G401.6 (cell line): ENCODE measurements around the gene FAM217B.
"Not testable (repeated sequence)": the region's sequence is repeated elsewhere in the genome, so short reads cannot be mapped to it uniquely, and the experiment has no call there.

Experiments
- FAIRE-seq: peaks from 2 replicates; lab custom pipeline; 2012; peaks lifted over from hg19 to GRCh38; lab: Jason Lieb, UNC

FAM217B gene

GRCh38 chr20:59938696-59939051 is 1.5 kb upstream of the FAM217B start:
- no peak for FAIRE-seq

GRCh38 chr20:59939052-59939878 is 924 bp upstream of the FAM217B start:
- no peak for FAIRE-seq

- FAIRE-seq = no peak
These were observed 385 bp upstream of the FAM217B start for GRCh38 chr20:59939879-59940128.

- no peak for FAIRE-seq
These were observed 736 bp downstream of the FAM217B start for GRCh38 chr20:59940956-59941294.

DNA sequence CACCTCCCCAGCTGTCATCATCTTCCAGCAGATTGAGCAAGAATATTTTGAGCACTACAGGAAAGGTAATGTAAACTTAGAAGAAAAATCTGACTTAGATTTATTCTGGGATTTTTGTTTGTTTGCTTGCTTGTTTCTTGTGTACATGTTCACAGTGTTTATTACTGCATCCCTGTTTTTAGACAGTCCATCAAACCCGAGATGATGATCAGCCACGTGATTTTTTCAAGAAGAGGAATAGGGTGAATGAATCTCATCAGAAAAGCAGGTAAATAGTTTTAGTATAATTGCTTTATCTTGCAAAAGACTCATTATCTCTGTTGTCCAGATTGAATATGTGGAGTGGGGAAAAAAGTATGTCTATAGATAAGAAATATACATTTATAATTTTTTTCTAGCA is 2.1 kb downstream of the FAM217B start:
- FAIRE-seq = no peak

DNA sequence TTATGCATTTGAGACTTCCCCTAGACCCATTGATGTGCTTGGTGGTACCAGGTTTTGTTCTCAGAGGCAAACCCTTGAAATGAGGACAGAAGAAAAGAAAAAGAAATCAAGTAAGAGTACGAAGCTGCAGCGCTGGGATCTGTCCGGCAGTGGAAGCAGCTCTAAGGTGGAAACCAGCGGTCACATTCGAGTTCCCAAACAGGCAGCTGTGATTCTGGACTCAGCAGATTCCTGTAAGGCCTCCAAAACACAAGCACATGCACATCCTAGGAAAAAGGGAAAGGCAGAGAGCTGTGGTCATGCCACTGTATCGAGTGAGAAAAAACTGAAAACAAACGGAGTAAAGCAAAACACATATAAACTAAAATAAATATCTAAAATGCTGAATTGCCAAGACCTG is 4.5 kb downstream of the FAM217B start:
- FAIRE-seq = no peak

GRCh38 chr20:59945175-59945574 is 5.0 kb downstream of the FAM217B start:
- no peak for FAIRE-seq

GRCh38 chr20:59945731-59946130 is 5.5 kb downstream of the FAM217B start:
- peak; percentile 80 for FAIRE-seq

DNA sequence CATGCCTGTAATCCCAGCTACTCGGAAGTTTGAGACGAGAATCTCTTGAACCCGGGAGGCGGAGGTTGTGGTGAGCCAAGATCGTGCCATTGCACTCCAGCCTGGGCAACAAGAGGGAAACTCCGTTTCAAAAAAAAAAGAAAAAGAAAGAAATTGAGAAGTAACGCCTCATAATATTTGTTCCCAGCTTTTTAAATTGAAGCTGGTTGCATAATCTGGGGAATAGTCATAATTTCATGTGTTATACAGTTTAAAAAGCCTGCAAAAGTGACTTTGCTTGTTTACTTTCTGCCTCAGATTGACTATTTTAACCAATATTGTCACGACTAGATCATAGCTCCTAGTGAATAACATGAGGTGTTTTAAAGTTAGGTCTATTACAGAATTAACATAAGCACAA is 7.2 kb downstream of the FAM217B start:
- no peak for FAIRE-seq

DNA sequence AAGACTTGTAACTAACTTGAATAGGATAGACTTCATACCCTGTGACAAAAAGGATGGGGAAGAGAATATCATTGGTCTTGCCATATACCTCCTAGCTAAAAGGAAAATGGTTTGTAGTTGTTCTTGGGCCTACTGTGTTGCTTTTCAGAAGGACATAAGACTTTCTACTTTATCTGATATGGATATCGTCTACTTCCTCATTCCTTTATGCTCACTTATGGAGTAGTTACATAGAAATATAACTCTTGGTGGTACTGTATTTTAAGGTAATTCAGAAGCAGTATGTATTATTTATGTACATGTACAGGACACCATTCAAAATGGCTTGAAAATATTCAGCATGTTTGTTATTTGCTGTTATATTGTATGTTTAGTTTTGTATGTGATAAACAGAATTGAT is 8.0 kb downstream of the FAM217B start:
- FAIRE-seq = no peak

DNA sequence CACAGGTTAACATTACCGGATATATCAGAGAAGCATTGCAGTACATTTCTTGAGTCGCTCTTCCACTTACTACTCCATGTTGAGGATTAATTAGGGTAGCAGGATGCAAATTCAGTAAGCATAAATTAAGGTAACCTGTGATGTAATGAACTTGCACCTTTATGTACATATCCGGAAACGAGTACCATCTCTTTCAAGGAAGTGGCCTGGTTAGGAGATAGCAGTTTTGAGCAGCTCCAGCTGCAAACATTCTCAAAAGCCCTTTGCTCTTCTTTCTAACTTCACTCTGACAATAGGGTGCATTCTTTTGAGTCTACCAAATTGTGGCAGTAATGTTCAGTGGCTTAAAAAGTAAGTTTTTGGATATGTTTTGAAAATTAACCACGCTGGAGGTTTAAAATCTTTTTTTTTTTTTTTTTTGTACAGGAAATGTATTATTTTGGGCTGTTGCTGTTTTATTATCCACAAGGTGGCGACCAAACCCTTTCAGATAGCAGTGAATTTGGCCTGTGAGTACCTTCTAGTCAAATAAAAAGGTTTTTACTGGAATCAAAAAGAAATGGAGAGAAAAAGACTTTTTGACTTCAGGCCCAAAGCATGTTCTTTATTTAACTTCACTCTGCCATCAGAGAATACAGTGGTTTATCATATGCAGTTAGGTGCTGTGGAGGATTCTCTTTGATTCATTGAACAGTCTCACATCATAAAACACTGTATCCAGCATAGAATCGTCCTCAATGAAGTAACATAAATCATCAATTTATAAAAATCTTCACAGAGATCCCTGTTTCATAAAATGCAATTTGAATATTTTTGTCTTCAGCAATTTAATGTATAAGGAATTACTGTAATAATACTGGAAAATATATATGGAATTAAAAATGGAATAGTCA is 8.9 kb downstream of the FAM217B start:
- peak; percentile 93 for FAIRE-seq

GRCh38 chr20:59949911-59950310 is 9.7 kb downstream of the FAM217B start:
- FAIRE-seq = no peak

- no peak for FAIRE-seq
These were observed 14.5 kb downstream of the FAM217B start for GRCh38 chr20:59954718-59955117.

DNA sequence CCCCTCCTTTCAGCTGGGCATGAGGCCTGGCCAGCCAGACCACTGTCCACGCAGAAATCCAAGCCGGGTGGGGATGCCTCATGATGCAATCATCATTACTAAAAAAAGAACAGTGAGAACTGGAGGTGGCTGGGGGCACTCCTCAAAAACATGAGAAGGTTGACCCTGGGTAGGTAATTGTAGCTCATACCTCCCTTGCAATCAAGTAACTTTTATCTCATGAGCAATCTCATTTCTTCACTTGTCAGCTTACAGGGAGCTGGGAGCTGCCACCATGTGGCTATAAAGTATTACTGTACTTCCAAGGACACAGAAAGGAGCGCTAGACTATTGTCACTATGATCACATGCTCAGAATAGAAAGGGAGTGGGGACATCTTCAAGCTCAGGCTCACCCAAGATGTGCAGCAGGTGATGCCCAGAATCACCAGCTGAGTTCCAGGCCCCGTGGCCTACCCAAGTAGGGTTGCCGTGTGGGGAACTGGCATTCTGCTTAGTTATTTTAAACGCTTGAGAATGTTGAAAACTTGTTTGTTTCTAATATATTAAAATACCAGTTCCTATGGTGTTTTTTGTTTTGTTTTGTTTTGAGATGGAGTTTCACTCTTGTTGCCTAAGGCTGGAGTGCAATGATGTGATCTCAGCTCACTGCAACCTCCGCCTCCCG is 15.1 kb downstream of the FAM217B start:
- no peak for FAIRE-seq

- not testable (repeated sequence) for FAIRE-seq
These were observed 17.4 kb downstream of the FAM217B start for GRCh38 chr20:59957568-59957967.

DNA sequence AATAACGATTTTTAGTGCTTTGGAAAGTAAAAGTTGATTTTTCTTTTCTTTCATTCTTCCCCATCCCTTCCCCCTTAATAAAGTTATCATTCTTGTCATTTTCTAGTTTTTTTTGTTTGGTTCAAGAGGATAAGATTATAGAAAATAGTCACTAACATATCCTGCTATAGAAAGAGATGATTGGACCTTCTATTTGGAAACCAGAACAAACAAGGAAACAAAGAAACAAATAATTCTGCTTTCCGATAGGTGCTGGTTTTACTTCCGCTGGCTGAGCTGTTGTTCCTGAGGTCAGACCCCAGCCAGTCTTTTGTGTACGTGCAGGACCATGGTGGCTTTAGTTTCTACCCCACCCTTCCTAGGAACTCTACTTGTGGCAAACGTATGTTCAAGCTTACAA is 17.9 kb downstream of the FAM217B start, which contains the start of gene CDH26:
TSS of gene CDH26 (plus strand) at position 301 of the 400 bp plus-strand sequence. CDS start 304 bp downstream, outside the sequence.
- FAIRE-seq = no peak

GRCh38 chr20:59958626-59959025 is 18.4 kb downstream of the FAM217B start:
- FAIRE-seq = no peak

GRCh38 chr20:59961423-59961822 is 21.2 kb downstream of the FAM217B start:
- no peak for FAIRE-seq

DNA sequence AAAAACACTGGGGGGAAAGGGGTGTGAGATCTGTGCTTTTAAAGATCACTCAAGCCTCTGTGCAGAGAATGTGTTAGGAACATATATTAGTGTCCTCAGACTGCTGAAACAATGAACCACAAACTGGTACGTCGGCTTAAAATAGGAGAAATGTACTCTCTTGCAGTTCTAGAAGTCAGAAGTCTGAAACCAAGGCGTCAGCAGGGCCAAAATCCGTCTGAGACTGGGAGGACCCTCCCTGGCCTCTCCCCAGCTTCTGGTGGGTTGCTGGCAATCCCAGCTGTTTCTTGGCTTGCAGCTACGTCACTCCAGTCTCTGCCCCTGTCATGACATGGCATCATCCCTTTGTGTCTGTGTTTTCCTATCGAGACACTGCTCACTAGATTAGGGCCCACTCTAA is 22.0 kb downstream of the FAM217B start:
- FAIRE-seq = no peak

DNA sequence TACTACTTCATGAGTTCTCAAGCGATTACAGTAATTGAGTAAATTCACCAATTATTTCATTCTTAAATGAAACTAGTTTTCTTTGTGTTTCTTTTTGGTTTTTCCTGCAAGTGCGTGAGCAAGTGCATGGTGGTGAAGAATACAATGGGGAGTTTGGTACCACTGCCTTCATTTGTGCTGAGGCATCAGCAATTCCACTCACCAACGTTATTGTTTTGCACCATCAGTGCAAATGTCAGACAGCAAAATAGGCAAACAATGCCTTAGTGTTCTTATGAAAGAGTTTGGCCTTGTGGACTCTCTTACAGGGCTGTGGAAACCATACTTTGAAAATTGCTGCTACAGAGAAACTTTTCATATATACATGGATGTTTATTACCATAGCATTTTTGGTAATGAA is 26.2 kb downstream of the FAM217B start:
- FAIRE-seq = no peak

- FAIRE-seq = no peak
These were observed 31.2 kb downstream of the FAM217B start for GRCh38 chr20:59971428-59971827.

DNA sequence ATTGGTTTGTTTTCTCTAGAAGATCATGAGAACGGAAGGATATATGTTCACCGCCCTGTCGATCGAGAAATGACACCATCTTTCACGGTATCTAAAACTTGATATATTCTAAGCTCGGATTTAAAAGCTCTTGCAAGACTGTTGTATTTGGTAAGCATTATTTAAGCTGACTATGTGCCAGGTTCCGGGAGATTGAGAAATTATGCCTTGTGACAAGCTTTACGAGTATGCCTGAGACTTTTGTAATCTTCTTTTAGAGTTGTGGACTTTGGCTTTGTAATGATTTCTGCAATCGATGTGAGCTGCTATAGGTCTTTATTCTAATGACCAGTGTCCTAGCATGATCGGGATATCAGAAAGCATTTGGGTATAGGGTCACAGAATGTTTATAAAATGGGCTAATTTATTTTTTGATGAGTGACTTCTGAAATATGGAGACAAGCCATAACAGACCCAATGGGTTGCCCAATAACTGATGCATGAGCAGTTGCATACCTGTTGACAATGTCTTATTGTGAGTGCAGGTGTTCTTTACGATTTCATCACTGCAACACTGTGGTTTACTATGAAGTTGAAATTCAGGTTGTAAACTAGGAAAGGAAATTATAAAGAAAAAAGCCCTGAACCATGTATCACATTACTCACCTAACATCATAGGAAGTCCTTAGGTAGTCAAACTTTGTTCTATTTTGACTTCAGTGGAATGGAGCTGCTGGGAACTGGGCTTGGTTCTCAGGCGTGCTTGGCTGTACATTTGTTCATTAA is 32.0 kb downstream of the FAM217B start:
- no peak for FAIRE-seq
